Cortex of kidney (tissue), 1 donor: ENCODE data around the gene CD248.

Experiments used
- DNase-seq: peaks from one replicate; lab custom pipeline; 2025; lab: John Stamatoyannopoulos, UW

CD248 gene

GRCh38 chr11:66340596-66341501 is 24.0 kb upstream of the CD248 start:
- DNase-seq, result no peak

DNA sequence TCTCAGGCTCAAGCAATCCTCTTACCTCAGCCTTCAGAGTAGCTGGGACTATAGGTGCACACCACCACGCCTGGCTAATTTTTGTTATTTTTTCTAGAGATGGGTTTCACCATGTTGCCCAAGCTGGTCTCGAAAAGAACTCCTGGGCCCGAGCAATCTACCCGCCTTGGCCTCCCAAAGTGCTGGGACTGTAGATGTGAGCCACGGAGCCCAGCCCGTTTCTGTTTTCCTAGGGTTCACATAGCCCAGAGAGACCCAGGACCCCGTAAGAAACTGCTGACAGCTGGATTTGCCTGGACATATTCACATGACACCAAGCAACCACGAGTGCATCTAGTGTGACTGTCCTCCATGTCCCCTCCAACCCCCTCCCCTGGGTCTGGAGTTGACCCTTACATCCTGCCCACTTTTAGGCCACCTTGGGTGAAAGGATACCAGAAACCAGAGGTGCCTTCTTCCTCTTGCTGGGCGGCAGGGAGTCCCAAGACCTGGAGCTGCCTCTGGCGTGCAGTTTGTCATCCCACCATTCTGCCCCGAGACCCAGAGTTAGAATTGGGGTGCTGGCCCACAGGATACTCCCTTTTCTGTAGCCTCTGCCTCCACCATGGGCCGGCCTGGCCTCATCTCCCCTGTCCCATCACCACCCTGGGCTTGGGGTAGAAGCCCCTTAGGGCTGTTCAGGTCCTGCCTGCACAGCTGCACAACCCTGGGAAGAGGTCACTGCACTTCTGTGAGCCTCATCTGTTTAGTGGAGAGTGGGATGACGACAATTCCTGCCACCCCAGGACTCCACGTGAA is 23.0 kb upstream of the CD248 start:
- DNase-seq, result no peak

DNA sequence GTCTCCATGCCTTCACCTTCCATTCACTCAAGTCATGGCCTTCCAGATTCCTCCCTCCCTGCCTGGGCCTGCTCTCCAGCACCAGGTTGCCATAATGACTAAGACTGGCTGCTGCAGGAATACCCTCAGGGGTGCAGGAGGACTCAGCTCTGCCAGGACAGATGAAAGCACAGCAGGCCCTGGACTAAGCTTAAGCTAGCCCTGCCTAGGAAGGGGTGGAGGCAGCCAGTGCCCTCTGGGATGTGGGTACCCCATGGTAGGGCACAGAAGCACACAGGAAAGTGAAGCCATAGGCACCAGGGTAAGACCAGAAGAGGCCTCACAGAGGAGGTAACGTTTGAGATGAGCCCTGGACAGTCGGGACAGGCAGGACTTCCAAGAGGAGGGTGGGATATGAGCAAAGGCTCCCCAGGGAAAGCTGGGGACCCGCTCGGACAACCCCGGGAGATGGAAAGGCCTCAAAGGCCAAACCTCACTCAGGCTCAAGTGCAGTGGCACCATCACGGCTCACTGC is 22.4 kb upstream of the CD248 start:
- no peak for DNase-seq

- no peak for DNase-seq
Measured at GRCh38 chr11:66338276-66339161, 21.7 kb upstream of the CD248 start.

DNA sequence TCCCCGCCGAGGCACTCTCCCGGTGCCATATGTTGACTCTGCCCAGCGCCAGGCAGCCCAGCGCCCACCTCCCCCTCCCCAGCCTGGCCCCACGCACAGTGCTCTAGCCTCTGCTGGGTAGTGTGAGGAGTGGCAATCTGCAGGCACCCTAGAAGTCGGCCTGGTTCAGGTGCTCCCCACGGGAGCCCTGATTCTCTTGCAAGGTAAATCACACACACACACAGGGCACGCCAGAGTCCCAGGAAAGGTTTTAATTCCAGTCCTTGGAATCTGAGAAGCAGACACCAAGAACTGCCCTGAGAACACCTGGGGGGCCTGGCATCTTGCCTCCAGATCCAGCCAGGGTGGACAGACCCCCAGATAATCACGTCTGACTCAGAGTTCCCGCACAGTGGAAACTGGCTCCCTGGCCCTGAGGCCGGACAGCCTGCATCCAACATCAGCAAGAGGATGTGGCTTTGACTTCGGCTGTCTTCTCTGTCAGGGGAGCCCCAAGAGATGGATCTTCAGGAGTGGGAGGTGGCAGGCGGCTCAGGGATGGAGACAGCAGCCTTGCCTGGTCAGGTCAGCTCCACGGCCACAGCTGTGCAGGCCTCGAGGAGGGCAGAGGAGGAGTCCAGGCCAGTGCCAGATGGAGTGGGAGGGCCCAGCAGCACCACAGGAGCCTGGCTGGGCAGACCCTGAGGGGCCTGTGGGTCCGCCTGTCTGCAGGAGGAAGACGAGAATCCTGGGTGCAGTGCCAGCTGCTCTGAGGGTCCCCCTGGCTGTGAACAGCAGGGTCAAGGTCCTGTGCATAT is 20.5 kb upstream of the CD248 start:
- no peak for DNase-seq

- no peak for DNase-seq
Measured at GRCh38 chr11:66336234-66337102, 19.6 kb upstream of the CD248 start, which contains the start of gene RIN1. TSS of gene RIN1 (minus strand) at chr11:66336434. CDS start at chr11:66336402, 32 bp downstream.

GRCh38 chr11:66335531-66336233 is 18.8 kb upstream of the CD248 start:
- DNase-seq, result no peak

DNA sequence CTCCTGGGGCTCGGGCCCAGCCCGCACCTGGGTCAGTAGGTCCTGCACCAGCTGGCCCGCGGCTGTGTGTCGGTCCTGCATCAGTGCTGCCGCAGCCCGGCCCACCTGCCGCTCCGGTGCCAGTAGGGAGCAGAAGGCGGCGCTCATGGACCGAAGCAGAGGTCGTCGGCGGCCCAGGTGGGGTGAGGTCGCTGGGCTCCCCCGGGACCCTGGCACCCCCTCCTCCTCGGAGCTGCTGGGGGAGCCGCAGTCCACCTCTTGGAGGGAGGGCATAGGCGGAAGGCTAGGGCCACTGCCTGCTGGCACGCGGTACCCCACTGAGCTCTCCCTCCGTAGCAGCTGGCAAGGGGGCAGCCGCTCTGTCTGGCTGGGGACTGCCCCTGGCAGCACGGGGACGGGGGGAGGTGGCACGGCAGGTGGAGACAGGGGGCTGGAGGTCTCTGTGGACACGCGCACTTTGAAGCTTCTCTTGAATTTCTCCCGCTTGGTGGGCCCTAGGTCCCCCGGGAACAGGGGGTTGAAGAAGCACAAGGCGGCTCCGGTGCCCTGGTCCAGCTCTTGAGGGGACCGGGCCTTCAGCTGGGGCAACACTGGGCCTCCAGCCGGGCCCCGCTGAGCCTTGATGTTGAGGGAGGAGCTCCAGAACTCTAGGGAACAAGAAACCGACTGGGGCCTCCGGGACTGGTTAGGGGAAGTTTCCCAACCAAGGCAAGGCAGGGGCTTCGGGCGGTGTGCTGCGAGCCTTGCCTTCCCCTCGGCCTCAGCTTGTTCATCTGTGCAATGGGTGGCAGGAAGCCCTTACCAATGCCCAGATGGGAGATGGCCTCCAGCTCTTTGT is 18.0 kb upstream of the CD248 start:
- DNase-seq, result no peak

DNA sequence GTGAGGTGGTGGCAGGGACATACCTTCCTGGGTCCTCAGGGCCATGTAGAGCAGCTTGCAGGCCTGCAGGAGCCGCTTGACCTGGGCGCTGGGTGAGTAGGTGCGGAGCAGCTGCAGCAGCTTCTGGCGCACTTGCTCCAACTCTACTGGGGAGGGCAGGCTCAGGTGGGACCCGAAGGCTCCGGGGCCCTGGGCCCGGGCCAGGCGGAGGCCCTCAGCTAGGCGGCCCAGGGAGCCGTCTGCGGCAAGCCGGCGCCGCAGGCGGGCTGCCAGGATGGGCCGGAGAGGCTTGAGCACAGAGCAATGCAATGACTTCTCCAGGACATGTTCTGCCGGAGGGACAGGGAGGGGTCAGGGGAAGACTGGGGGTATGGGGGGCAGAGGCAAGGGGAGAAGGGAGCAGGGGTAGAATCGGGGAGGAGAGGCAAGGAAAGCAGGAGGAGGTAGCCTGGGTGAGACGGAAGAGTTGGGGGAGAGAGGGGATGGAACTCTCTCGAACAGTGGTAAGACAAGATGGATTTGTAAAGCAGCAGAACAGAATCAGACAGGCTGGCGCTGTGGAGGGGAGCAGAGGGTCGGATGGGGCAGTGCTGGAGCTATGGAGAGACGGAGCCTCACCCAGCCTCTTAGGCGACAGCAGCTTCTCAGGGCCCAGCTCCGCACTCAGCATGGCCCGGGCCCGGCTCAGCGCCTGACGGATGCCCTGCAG is 17.2 kb upstream of the CD248 start:
- no peak for DNase-seq

DNA sequence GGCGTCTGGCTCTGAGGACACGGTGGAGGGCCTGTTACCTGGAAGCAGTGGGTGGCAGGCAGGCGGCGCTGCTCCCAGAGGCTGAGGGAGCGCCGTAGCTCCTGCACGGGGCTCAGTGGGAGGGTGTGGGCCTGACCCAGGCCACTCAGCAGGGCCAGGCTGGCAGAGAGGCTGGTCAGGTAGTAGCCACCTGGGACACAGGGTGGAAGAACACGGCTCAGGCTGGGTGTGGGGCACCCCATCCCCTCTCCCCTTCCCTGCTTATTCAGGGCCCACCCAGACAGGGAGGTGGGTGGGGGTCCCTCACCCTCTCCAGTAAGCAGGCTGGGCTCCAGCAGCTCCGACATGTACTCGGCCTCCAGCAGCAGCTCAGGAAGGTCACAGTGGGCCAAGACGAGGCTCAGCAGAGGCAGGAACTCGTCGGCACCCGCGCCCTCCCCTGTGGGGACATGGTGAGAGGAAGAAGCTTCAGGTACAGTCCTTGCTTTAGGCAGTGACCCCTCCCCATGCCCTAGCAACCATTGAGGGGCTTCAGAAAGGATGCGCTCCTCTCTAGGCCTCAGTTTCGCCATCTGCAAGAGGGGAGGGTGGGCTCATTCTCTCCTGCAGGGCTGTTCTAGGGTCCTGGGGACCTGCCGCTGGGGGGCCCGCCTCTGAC is 16.5 kb upstream of the CD248 start:
- DNase-seq, result no peak

DNA sequence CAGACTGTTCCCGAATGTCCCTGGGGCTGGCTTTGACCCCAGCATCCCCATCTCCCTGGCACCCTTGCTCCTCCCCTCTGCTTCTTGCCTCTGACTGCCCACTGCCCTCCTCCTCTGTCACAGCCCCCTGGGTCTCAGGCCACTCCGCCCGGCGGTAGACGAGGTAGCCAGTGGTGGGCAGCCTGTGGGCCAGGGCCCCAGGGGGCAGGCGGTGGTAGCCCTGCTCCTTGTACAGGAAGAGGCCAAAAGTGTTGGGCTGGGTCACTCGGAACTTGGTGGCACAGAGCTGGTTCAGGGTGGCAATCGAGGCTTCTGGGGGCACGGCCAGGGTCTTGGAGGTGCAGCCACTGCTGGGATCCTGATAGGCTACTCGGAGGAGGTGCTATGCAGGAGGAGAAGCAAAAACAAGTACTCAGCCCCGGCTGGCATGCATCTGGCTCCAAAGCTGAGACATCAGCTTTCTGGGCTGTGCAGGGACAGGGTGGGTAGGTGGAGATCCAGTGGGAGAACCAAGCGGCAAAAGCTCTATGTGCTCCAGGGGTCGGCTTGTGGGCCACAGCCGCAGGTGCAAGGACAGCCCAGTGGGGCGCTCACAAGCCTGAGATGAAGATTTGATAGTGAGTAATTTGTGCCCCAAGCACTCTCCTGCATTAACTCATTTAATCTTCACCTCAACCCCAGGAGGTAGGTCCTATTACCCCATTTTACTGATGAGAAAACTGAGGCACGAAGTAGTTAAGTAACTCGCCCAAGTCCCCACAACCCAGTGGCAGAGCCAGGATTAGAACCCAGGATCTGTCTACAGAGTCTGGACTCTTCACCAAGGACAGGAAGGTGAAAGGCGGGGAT is 15.8 kb upstream of the CD248 start:
- no peak for DNase-seq

DNA sequence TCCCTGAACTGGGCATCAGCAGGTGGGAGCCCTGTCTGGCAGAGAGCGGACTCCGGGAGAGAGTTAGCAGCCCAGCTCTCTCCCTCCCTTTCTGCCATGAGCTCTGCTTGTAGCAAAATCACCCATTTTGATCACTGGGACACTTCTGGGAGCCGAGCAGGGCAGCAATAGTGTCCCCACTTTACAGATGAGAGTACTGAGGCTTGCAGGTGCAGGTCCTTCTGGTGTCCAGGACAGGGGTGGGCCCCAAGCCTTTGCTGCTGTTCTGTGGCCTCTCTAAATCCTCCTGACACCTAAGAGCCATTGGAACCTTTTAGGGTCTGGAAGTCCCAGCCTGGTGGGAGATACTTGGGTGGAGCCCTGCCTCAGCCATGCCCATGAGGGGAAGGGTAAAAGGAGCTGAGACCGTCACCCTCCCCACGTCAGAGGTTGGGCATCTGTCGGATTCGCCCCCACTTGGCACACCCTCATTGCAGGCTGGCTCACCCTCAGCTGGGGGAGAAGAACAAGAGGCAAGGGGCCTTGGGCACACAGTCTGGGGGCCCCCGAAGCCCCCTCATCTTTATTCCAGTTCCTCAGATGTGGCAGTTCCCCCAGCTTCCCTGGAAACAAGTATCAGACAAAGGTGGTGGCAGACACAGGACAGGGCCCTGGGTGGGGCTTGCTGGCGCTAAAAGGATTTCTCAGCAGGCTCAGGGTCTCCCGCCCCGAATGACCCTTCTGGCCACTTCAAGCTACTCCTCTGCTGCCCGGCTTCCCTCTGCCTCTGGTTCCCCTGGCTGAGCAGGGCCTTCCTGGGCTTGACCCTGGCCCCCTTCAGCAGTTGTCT is 14.9 kb upstream of the CD248 start:
- DNase-seq, result no peak

GRCh38 chr11:66330931-66331330 is 14.1 kb upstream of the CD248 start:
- no peak for DNase-seq

DNA sequence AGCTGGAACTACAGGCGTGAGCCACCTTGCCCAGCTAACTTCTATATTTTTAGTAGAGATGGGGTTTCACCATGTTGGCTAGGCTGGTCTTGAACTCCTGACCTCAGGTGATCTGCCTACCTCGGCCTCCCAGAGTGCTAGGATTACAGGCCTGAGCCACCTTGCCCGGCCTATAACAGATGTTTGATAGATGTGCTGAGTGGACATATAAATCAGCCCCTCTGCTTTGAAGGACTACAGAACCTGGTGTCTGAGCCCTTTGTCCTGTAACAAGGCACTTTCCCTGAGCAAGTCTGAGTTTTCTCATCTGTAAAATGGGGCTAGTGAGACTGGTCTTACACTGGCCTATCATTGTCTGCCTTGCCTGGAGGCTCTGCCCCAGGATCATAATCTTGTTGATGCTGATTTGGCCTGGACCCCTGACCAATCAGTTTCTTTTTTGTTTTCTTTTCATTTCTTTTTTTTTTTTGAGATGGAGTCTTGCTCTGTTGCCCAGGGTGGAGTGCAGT is 12.4 kb upstream of the CD248 start:
- no peak for DNase-seq
